Kidney (tissue), 14 donors: ENCODE data around the gene LY6G6F. TPM values are rescaled to one million over a fixed set of nuclear protein-coding genes. Genes with fewer than 3 reads are reported as not detected.

ENCODE experiments used
- DNase-seq, 5 donors: peaks; one replicate each; pipeline ENCODE4 v3.0.0-alpha.2; 2013 to 2020
- FAIRE-seq: peaks from 2 replicates; lab custom pipeline; 2012; peaks lifted over from hg19 to GRCh38; lab: Jason Lieb, UNC
- H3K27ac ChIP-seq, 2 donors: one replicate each; pipeline ENCODE4 v1.7.0; 2013; ENCODE audit warnings: low read depth in 2 of 2, low read length in 2 of 2, inconsistent platforms in 1 of 2
- H3K27me3 ChIP-seq: one replicate; pipeline ENCODE4 v1.7.1; 2013; ENCODE audit warnings: low read length, inconsistent platforms; ENCODE audit not compliant: control insufficient read depth, insufficient read depth
- H3K36me3 ChIP-seq, 3 donors: one replicate each; pipeline versions ENCODE4 v1.7.0 to v1.7.1; 2013; ENCODE audit warnings: low read length in 3 of 3, control low read depth in 1 of 3, inconsistent platforms in 1 of 3; ENCODE audit not compliant: insufficient read depth in 3 of 3, control insufficient read depth in 2 of 3
- H3K4me1 ChIP-seq, 3 donors: one replicate each; pipeline versions ENCODE4 v1.7.0 to v1.7.1; 2013; ENCODE audit warnings: low read length in 3 of 3, inconsistent platforms in 1 of 3, low read depth in 1 of 3; ENCODE audit not compliant: control insufficient read depth in 2 of 3, insufficient read depth in 2 of 3
- H3K4me3 ChIP-seq, 3 donors: one replicate each; pipeline versions ENCODE4 v1.7.0 to v1.8.1; 2013; ENCODE audit warnings: low read length in 3 of 3, control low read depth in 1 of 3, inconsistent platforms in 1 of 3
- H3K9ac ChIP-seq, 3 donors: one replicate each; pipeline versions ENCODE4 v1.7.0 to v1.7.1; 2013; ENCODE audit warnings: low read length in 3 of 3, control low read depth in 1 of 3, inconsistent platforms in 1 of 3
- H3K9me3 ChIP-seq, 3 donors: one replicate each; pipeline versions ENCODE4 v1.7.0 to v1.7.1; 2013; ENCODE audit warnings: low read length in 3 of 3, control low read depth in 1 of 3, inconsistent platforms in 1 of 3; ENCODE audit not compliant: control insufficient read depth in 2 of 3, insufficient read depth in 1 of 3
- CTCF ChIP-seq: IDR thresholded peaks from 3 replicates; pipeline ENCODE4 v1.5.1; 2012; ENCODE audit warnings: mild to moderate bottlenecking, moderate library complexity, borderline replicate concordance; ENCODE audit not compliant: insufficient read depth; ENCODE audit errors: extremely low read depth
- intact Hi-C: fragments of 100-400 bp; cut with DNase I; formaldehyde crosslinking; loops from one replicate; pipeline ENCODE4 v1.11.1; 2022
- polyA plus RNA-seq: library from polyadenylated mRNA; stranded (reverse); fragments of 350-450 nt; fragmentation: Illumina TruSeq; extraction: RNeasy Lipid Tissue Mini Kit (QIAGEN cat#74804); gene quantifications from one replicate; pipeline ENCODE4 v1.2.3, GENCODE V29; 2014; ENCODE audit warnings: low read depth, low replicate concordance; ENCODE audit not compliant: insufficient read depth
- total RNA-seq: library from RNA; stranded (reverse); fragmentation: NEBNext Ultra II Directional; extraction: Animal tissue kit (Norgen Biotek cat#: 25700); gene quantifications from one replicate; pipeline ENCODE4 v1.2.1, GENCODE V29; 2021
- donor health status: control.
- donor health status: control.
- donor health status: control.
- donor health status: control.
- donor health status: control.
- donor health status: DM: yes; HTN: yes; CAD: no.
- donor health status: Normal renal cell carcinoma (clear cell type).

LY6G6F gene
- total and polyA plus RNA-seq, 2 donors from 2014 or later: not detected

- H3K9me3 ChIP-seq: no peaks in the 10 kb centered on the region
- peaks cover 0 to 53% (median 40%) of the 10 kb centered on the region in 3 donors for H3K4me1 ChIP-seq
- peak overlapping the region; percentile 92 to 98 (median 93) for H3K4me3 ChIP-seq
- H3K9ac ChIP-seq: peak overlapping the region in 2 of 3 donors; percentile 18 to 86
- H3K27me3 ChIP-seq: no peaks in the 10 kb centered on the region
- H3K36me3 ChIP-seq: peaks cover 0 to 7% (median 6%) of the 10 kb centered on the region in 3 donors
- intact Hi-C loops: no loop called here
- peak overlapping the region in 1 of 2 donors; percentile 8 for H3K27ac ChIP-seq
- DNase-seq (no peak), FAIRE-seq (no peak)
- TF ChIP-seq CTCF: no peak
These were observed 47.5 kb upstream of the LY6G6F start for GRCh38 chr6:31658983-31659648.

- peaks cover 0 to 7% (median 6%) of the 10 kb centered on the region in 3 donors for H3K36me3 ChIP-seq
- peaks cover 0 to 54% (median 39%) of the 10 kb centered on the region in 3 donors for H3K4me1 ChIP-seq
These were observed 46.9 kb upstream of the LY6G6F start for GRCh38 chr6:31659649-31660380.

GRCh38 chr6:31660381-31661261 lies 46.0 kb upstream of the LY6G6F start, which contains the start of gene C6orf47:
Gene C6orf47 (minus strand): TSS chr6:31660778. CDS start chr6:31659947, 831 bp downstream.
- peak within 1 kb of the TSS; percentile 84 to 90 for H3K27ac ChIP-seq
- no peaks in the 10 kb centered on the region for H3K27me3 ChIP-seq
- TF ChIP-seq CTCF: no peak
- H3K9me3 ChIP-seq: no peaks in the 10 kb centered on the region
- peak within 1 kb of the TSS; percentile 92 to 98 (median 93) for H3K4me3 ChIP-seq
- peak within 1 kb of the TSS; percentile 80 to 95 (median 86) for H3K9ac ChIP-seq
- peaks cover 0 to 7% (median 6%) of the 10 kb centered on the region in 3 donors for H3K36me3 ChIP-seq
- intact Hi-C loops: no loop called here
- peak; percentile 90 to 96 (median 93) for DNase-seq
- H3K4me1 ChIP-seq: peaks cover 0 to 50% (median 33%) of the 10 kb centered on the region in 3 donors
- no peak for FAIRE-seq

More at GRCh38 chr6:31659649-31660380, 46.9 kb upstream of the LY6G6F start:
- DNase-seq (peak in 3 of 5 donors; percentile 22 to 42 (median 33)), FAIRE-seq (no peak)
- H3K27me3 ChIP-seq: no peaks in the 10 kb centered on the region
- peak overlapping the region; percentile 92 to 98 (median 93) for H3K4me3 ChIP-seq
- intact Hi-C loops: no loop called here
- no peak for TF ChIP-seq CTCF
- H3K27ac ChIP-seq: peak overlapping the region; percentile 84 to 90
- peak overlapping the region; percentile 80 to 95 (median 86) for H3K9ac ChIP-seq
- no peaks in the 10 kb centered on the region for H3K9me3 ChIP-seq
